Astrocyte (in vitro differentiated cells and primary cell): ENCODE data around the gene CCDC69.

Source experiments
- EZH2 ChIP-seq: IDR thresholded peaks from 2 replicates; pipeline ENCODE4 v1.6.1; 2012; ENCODE audit warnings: mild to moderate bottlenecking, low read length, inconsistent platforms; ENCODE audit not compliant: insufficient read depth
- TF ChIP-seq, protein P1 (sequence below): IDR thresholded peaks from 2 replicates; pipeline ENCODE4 v1.5.1; 2011; ENCODE audit warnings: low read depth, mild to moderate bottlenecking, inconsistent platforms, low read length, moderate library complexity; ENCODE audit not compliant: insufficient read depth

DNA sequence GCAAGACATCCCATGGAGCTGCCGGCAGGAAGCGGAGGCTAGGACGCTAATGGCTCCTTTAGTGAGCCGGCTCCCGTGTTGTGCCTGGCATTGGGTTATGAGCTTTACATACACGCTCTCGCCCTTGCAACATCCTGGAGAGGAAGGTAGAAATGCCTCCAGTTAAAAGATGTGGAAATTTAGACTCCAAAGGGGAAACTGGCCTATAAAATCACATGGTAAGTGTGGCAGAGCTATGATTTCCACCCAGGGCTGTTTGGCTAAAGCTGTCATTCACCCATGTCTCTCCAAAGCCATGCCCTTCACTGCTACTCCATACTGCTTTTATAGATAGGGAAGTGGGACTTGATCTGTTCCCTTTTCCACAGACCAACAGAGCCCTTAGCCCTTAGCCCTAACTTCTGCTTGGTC lies 34.3 kb upstream of the CCDC69 start:
- TF ChIP-seq EZH2 = no peak
- TF ChIP-seq, protein P1, sequence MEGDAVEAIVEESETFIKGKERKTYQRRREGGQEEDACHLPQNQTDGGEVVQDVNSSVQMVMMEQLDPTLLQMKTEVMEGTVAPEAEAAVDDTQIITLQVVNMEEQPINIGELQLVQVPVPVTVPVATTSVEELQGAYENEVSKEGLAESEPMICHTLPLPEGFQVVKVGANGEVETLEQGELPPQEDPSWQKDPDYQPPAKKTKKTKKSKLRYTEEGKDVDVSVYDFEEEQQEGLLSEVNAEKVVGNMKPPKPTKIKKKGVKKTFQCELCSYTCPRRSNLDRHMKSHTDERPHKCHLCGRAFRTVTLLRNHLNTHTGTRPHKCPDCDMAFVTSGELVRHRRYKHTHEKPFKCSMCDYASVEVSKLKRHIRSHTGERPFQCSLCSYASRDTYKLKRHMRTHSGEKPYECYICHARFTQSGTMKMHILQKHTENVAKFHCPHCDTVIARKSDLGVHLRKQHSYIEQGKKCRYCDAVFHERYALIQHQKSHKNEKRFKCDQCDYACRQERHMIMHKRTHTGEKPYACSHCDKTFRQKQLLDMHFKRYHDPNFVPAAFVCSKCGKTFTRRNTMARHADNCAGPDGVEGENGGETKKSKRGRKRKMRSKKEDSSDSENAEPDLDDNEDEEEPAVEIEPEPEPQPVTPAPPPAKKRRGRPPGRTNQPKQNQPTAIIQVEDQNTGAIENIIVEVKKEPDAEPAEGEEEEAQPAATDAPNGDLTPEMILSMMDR = no peak
